ENCODE results near the gene SNX10.

- TF ChIP-seq CTCF (IDR thresholded peaks at IDR 0.05) (no peak), POLR2A (IDR thresholded peaks at IDR 0.05) (no peak), POLR2AphosphoS5 (IDR thresholded peaks at IDR 0.05) (no peak)
Measured at GRCh38 chr7:26279405-26279804, 12.3 kb upstream of the SNX10 start.
